ENCODE measurements around the gene AFF2.

DNA sequence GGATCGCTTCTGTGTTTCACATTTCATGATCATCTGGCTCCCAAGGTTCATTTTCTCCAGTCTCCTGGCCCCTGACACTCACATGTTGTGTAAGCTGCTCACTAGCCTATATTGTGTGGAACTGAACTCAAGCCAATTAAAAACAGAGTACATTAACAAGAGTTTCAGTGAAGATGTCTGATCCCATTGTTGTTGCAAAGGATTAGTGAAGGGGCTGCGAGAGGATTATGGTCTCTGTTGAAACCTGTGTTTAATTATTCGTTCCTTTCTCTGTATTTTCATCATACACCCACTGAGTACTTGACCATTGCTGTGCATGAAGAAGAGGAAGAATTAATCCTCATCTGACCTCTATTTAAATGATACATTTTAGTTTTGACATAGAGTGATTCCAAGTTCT lies 54.7 kb downstream of the AFF2 start:
- TF ChIP-seq TARDBP (IDR thresholded peaks at IDR 0.05) (no peak), FOXM1 (IDR thresholded peaks at IDR 0.05; ENCODE audit: borderline replicate concordance) (no peak), ELF4 (IDR thresholded peaks at IDR 0.05) (no peak), SUZ12 (IDR thresholded peaks at IDR 0.05) (no peak), BHLHE40 (IDR thresholded peaks at IDR 0.05; ENCODE audit: borderline replicate concordance) (no peak), ARNT (IDR thresholded peaks at IDR 0.05) (no peak), NFRKB (IDR thresholded peaks at IDR 0.05) (no peak), CTBP1 (IDR thresholded peaks at IDR 0.05; ENCODE audit: borderline replicate concordance) (no peak), SP1 (IDR thresholded peaks at IDR 0.05) (no peak), HDGF (IDR thresholded peaks at IDR 0.05; ENCODE audit: borderline replicate concordance) (no peak), FOXK2 (IDR thresholded peaks at IDR 0.05) (no peak), FOXA1 (IDR thresholded peaks at IDR 0.05) (no peak), L3MBTL2 (conservative IDR thresholded peaks at IDR 0.05) (no peak)
- TF ChIP-seq, protein P1, sequence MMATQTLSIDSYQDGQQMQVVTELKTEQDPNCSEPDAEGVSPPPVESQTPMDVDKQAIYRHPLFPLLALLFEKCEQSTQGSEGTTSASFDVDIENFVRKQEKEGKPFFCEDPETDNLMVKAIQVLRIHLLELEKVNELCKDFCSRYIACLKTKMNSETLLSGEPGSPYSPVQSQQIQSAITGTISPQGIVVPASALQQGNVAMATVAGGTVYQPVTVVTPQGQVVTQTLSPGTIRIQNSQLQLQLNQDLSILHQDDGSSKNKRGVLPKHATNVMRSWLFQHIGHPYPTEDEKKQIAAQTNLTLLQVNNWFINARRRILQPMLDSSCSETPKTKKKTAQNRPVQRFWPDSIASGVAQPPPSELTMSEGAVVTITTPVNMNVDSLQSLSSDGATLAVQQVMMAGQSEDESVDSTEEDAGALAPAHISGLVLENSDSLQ (IDR thresholded peaks at IDR 0.05): no peak
